Measurements from ENCODE around the gene WHRN.

The WHRN gene

DNA sequence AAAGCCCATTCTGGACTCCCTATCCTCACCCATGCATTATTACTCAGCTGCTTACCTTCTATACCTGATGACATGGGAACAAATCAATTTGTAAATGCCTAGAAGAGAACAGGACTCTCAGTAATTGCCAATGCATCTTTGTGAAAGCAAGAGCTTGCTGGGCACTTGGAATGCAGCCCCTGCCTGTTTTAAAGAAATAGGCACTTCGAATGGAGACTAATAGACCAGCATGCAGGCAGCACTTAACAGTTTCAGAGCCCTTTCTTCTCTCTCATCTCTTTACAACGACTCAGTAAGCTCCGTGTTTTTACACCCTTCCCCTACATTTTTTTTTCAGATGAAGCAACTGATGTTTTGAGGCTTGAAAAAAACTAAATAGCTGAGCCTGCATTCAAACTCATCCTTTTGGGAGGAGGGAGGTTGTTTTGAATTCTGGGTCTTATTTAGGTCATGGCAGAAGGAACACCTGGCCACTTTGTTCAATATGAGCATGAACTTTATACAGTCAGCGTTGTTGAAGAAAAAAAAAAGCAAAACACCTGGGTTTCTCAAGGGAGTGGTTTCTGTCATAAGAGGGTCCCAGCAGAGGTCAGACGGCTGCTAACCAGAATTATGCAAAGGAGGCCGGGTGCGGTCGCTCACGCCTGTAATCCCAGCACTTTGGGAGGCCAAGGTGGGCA, 34.6 kb upstream of the WHRN start:
- Histone ChIP-seq H3K27ac (no peak overlapping the region), H3K4me3 (no peak overlapping the region), H3K9me3 (ENCODE audit: low read depth, low read length) (no peaks in the 10 kb centered on the region), H3K9ac (ENCODE audit: insufficient read length) (no peak overlapping the region), H3K36me3 (ENCODE audit: insufficient read depth, low read length) (no peaks in the 10 kb centered on the region)
- no peak for DNase-seq (ENCODE audit: low read depth, low spot score)
- no peak for TF ChIP-seq EZH2 (IDR thresholded peaks at IDR 0.05)
- no peak for TF ChIP-seq FOXP2 (optimal IDR thresholded peaks at IDR 0.05; ENCODE audit: control extremely low read depth, extremely low read length, insufficient read depth)
- no peak for TF ChIP-seq POLR2AphosphoS5 (IDR thresholded peaks at IDR 0.05; ENCODE audit: borderline replicate concordance, low read depth, low read length)

DNA sequence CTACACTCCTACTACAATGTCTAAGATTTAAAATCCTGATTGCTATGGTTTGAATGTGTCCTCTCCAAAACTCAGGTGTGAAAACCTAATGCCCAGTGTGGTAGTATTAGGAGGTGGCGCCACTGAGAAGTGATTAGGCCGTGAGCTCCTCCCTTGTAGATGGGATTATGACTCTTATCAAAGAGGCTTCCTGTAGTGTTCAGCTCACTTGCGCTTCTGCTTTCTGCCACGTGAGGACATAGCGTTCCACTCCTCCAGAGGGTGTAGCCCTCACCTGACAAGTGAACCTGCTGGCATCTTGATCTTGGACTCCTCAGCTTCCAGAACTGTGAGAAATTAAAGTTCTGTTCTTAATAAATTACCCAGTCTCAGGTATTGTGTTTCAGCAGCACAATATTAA, 33.0 kb upstream of the WHRN start:
- Histone ChIP-seq H3K9ac (ENCODE audit: insufficient read length) (no peak overlapping the region), H3K27ac (no peak overlapping the region), H3K4me3 (no peak overlapping the region), H3K36me3 (ENCODE audit: insufficient read depth, low read length) (no peaks in the 10 kb centered on the region), H3K9me3 (ENCODE audit: low read depth, low read length) (no peaks in the 10 kb centered on the region)
- no peak for DNase-seq (ENCODE audit: low read depth, low spot score)
- TF ChIP-seq EZH2 (IDR thresholded peaks at IDR 0.05) (no peak), FOXP2 (optimal IDR thresholded peaks at IDR 0.05; ENCODE audit: control extremely low read depth, extremely low read length, insufficient read depth) (no peak), POLR2AphosphoS5 (IDR thresholded peaks at IDR 0.05; ENCODE audit: borderline replicate concordance, low read depth, low read length) (no peak)

DNA sequence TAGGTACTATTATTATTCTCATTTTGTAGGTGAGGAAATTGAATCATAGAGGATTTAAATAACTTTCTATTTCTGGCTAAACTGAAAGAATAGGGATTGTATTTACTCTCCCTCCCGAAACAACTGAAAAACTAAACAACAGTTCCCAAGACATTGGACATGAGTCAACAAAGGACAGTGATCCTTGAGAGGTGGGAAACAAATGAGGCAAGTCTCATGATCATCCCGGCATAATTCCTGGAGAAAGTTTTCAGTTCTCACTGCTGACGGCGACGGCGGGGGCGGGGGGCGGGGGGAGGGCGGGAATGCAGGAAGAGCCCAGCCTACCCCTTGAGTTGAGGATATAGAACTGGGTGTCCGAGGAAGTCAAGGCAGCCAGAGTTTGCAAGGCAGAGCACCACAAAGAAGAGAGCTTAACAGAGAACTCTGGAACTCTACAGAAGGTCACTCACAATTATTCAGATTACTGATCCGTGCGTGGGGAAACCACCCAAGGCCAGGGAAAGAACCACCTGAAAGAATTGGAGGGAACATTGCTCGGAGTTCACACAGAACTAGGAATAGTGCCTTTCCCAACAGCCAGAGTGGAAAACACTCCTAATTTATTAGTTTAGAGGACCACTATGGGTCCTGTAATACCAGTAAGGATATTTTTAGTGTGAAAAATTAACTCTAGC, 27.4 kb upstream of the WHRN start:
- Histone ChIP-seq H3K9me3 (ENCODE audit: low read depth, low read length) (no peaks in the 10 kb centered on the region), H3K36me3 (ENCODE audit: insufficient read depth, low read length) (no peaks in the 10 kb centered on the region)
- no peak for DNase-seq (ENCODE audit: low read depth, low spot score)

DNA sequence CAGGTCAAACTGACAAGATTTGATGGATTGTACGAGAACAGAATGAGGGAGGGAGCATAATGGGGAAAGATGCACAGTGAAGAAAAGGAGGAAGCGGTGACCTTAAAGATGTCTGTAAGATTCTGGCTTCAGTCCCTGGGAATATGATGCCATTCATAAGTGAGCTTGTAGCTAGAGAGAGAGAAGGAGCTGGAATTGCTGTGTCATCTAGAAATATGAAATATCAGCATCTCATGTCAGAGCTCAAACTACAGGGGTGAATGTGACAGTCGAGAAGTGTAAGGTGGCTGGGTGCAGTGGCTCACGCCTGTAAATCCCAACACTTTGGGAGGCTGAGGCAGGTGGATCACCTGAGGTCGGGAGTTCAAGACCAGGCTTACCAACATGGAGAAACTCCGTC, 24.0 kb upstream of the WHRN start:
- H3K9me3 ChIP-seq (ENCODE audit: low read depth, low read length), result no peaks in the 10 kb centered on the region
- no peak for DNase-seq (ENCODE audit: low read depth, low spot score)
- H3K9ac ChIP-seq (ENCODE audit: insufficient read length), result no peak overlapping the region
- H3K36me3 ChIP-seq (ENCODE audit: insufficient read depth, low read length), result no peaks in the 10 kb centered on the region
- no peak overlapping the region for H3K27ac ChIP-seq
- H3K4me3 ChIP-seq, result no peak overlapping the region
- TF ChIP-seq POLR2AphosphoS5 (IDR thresholded peaks at IDR 0.05; ENCODE audit: borderline replicate concordance, low read depth, low read length) (no peak), FOXP2 (optimal IDR thresholded peaks at IDR 0.05; ENCODE audit: control extremely low read depth, extremely low read length, insufficient read depth) (no peak), EZH2 (IDR thresholded peaks at IDR 0.05) (no peak)

More for the DNA sequence above, 27.4 kb upstream of the WHRN start:
- H3K27ac ChIP-seq, result no peak overlapping the region
- TF ChIP-seq POLR2AphosphoS5 (IDR thresholded peaks at IDR 0.05; ENCODE audit: borderline replicate concordance, low read depth, low read length), result no peak
- TF ChIP-seq EZH2 (IDR thresholded peaks at IDR 0.05), result no peak
- no peak for TF ChIP-seq FOXP2 (optimal IDR thresholded peaks at IDR 0.05; ENCODE audit: control extremely low read depth, extremely low read length, insufficient read depth)
- H3K4me3 ChIP-seq, result no peak overlapping the region
- no peak overlapping the region for H3K9ac ChIP-seq (ENCODE audit: insufficient read length)

DNA sequence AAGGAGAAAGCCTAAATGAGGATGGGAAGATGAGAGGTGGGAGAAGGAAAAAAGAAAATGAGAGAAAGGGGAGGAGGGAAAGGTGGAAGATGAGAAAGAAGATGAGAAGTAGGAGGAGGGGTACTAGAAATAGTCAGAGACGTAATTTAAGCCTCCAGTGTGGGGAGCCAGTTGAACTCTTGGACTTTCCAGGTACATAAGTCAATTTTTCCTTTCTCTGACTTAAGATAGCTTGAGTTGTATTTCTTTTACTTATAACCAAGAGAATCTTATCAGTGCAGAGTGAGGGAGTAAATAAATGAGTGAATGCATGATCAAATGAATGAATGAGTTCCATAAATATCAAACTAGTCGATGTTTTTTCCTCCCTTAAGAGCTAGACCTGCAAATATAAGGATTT, 21.5 kb upstream of the WHRN start:
- Histone ChIP-seq H3K27ac (no peak overlapping the region), H3K36me3 (ENCODE audit: insufficient read depth, low read length) (no peaks in the 10 kb centered on the region), H3K9ac (ENCODE audit: insufficient read length) (no peak overlapping the region), H3K4me3 (no peak overlapping the region), H3K9me3 (ENCODE audit: low read depth, low read length) (no peaks in the 10 kb centered on the region)
- no peak for DNase-seq (ENCODE audit: low read depth, low spot score)
- TF ChIP-seq POLR2AphosphoS5 (IDR thresholded peaks at IDR 0.05; ENCODE audit: borderline replicate concordance, low read depth, low read length) (no peak), EZH2 (IDR thresholded peaks at IDR 0.05) (no peak), FOXP2 (optimal IDR thresholded peaks at IDR 0.05; ENCODE audit: control extremely low read depth, extremely low read length, insufficient read depth) (no peak)

DNA sequence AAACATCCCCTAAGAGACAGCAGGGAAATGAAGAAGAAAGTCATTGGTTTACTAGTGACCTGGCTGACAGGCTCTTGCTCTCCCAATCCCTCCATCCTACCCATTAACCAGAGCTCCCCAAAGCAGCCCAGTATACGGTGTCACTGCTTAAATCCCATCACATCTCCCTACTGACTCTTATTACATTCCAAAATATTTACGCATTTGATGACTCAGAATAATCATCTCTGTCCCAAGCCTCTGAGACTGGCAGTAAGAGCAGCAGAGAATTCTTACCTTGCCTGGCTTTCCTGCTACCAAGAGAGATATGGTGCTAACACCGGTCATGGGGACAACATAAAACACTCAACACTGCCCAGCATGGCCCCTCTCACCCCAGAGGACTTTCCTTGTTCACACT, 20.2 kb upstream of the WHRN start:
- Histone ChIP-seq H3K9me3 (ENCODE audit: low read depth, low read length) (no peaks in the 10 kb centered on the region), H3K27ac (no peak overlapping the region), H3K4me3 (no peak overlapping the region), H3K36me3 (ENCODE audit: insufficient read depth, low read length) (no peaks in the 10 kb centered on the region), H3K9ac (ENCODE audit: insufficient read length) (no peak overlapping the region)
- TF ChIP-seq EZH2 (IDR thresholded peaks at IDR 0.05) (no peak), FOXP2 (optimal IDR thresholded peaks at IDR 0.05; ENCODE audit: control extremely low read depth, extremely low read length, insufficient read depth) (no peak), POLR2AphosphoS5 (IDR thresholded peaks at IDR 0.05; ENCODE audit: borderline replicate concordance, low read depth, low read length) (no peak)
- no peak for DNase-seq (ENCODE audit: low read depth, low spot score)

DNA sequence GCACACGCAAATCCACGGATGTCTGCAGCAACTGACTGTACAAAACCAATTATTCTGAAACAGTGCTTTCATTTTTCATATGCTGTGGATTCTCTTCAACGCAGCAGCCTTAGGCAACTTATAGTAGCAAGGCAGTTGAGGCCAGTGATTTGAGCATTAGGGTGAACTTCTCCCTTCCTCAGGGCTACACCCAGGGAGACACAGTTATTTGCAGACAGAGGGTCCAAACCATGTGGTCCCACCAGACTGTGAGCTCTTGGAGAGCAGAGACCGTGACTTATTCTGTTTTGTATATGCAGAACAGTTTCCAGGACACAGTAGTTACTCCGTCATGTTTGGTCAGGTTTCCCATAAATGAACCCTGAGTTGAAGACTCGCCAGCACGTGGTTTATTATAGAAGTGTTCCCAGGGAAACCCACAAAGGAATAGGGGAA, 19.0 kb upstream of the WHRN start:
- H3K36me3 ChIP-seq (ENCODE audit: insufficient read depth, low read length), result no peaks in the 10 kb centered on the region
- DNase-seq (ENCODE audit: low read depth, low spot score), result no peak
- H3K9ac ChIP-seq (ENCODE audit: insufficient read length), result no peak overlapping the region
- H3K9me3 ChIP-seq (ENCODE audit: low read depth, low read length), result no peaks in the 10 kb centered on the region
- H3K27ac ChIP-seq, result no peak overlapping the region
- TF ChIP-seq FOXP2 (optimal IDR thresholded peaks at IDR 0.05; ENCODE audit: control extremely low read depth, extremely low read length, insufficient read depth) (no peak), POLR2AphosphoS5 (IDR thresholded peaks at IDR 0.05; ENCODE audit: borderline replicate concordance, low read depth, low read length) (no peak), EZH2 (IDR thresholded peaks at IDR 0.05) (no peak)
- no peak overlapping the region for H3K4me3 ChIP-seq

DNA sequence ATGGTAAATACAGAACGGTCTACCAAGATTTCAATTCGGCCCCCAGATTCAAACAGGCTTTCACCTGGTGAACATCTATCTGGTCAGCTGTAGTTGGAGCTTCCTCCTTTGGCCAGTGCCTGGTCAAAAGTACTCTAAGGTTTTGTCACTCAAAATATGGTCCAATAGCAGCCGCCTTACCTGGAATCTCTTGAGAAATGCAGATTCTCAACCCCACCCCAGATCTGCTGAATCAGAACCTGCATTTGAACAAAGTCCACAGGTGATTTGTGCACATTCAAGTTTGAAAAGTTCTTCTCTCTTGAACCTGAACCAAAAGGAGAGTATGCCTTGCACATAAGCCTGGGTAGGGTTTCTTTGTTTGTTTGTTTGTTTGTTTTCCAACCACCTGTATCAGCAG, 17.6 kb upstream of the WHRN start:
- Histone ChIP-seq H3K27ac (no peak overlapping the region), H3K4me3 (no peak overlapping the region), H3K36me3 (ENCODE audit: insufficient read depth, low read length) (no peaks in the 10 kb centered on the region), H3K9me3 (ENCODE audit: low read depth, low read length) (no peaks in the 10 kb centered on the region), H3K9ac (ENCODE audit: insufficient read length) (no peak overlapping the region)
- DNase-seq (ENCODE audit: low read depth, low spot score), result no peak
- no peak for TF ChIP-seq EZH2 (IDR thresholded peaks at IDR 0.05)
- no peak for TF ChIP-seq FOXP2 (optimal IDR thresholded peaks at IDR 0.05; ENCODE audit: control extremely low read depth, extremely low read length, insufficient read depth)
- TF ChIP-seq POLR2AphosphoS5 (IDR thresholded peaks at IDR 0.05; ENCODE audit: borderline replicate concordance, low read depth, low read length), result no peak

Measured in SK-N-MC (cell line).